Fibroblast of lung (primary cell): ENCODE data around the gene FCSK.

Experiments
- CTCF ChIP-seq, 2 donors: IDR thresholded peaks in 1 of 2; conservative IDR thresholded peaks in 1 of 2; 1 replicate in 1 of 2; 2 replicates in 1 of 2; pipeline ENCODE4 v1.5.1; 2011 to 2012; ENCODE audit warnings: low read length in 2 of 2, control low read depth in 1 of 2, inconsistent platforms in 1 of 2, low read depth in 1 of 2, mild to moderate bottlenecking in 1 of 2
- EZH2 ChIP-seq: IDR thresholded peaks from 2 replicates; pipeline ENCODE4 v1.5.1; 2012; ENCODE audit warnings: low read length, control low read depth, mild to moderate bottlenecking; ENCODE audit errors: missing control alignments

GRCh38 chr16:70407811-70408274, 46.6 kb upstream of the FCSK start:
- no peak for TF ChIP-seq CTCF (conservative IDR thresholded peaks at IDR 0.05 in 1 of 2, IDR thresholded peaks at IDR 0.05 in 1 of 2; ENCODE audit: low read depth in 1 of 2, low read length in 2 of 2)
- TF ChIP-seq EZH2: no peak
